Fibroblast of pulmonary artery (primary cell): Measurements from ENCODE around the gene RPL22.
"Not testable (repeated sequence)": the region's sequence is repeated elsewhere in the genome, so short reads cannot be mapped to it uniquely, and the experiment has no call there.

ENCODE experiments used
- DNase-seq: peaks from one replicate; pipeline ENCODE4 v3.0.0-alpha.2; 2010; ENCODE audit warnings: low read depth
- H3K4me3 ChIP-seq: replicated peaks from 2 replicates; pipeline ENCODE4 v1.5.1; 2011; ENCODE audit warnings: low read depth, mild to moderate bottlenecking, control low read depth, low read length, moderate library complexity
- TF ChIP-seq, protein P1 (sequence below): IDR thresholded peaks from 2 replicates; pipeline ENCODE4 v1.5.1; 2011; ENCODE audit warnings: mild to moderate bottlenecking, control low read depth, low read length, inconsistent platforms; ENCODE audit errors: missing control alignments

Gene RPL22

DNA sequence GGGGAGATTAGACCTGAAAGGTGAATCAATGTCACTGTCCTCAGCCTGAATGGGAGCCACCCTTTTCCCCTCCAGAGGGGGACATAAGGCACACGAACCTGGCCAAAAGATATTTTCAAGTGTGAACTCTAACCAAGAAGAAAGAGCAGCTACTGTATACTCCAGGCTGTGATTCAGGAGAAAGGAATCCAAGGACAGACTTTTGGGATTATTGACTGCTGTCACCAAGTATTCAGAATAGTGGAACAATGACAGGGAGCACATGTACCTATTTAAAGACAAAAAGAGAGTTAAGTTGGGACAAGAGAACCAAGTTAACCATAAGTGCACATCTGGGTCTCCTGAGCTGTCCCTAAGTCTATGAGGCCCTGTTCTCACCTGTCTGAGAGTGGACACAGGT, 34.0 kb upstream of the RPL22 start:
- DNase-seq: no peak
- H3K4me3 ChIP-seq: no peak overlapping the region
- TF ChIP-seq, protein P1, sequence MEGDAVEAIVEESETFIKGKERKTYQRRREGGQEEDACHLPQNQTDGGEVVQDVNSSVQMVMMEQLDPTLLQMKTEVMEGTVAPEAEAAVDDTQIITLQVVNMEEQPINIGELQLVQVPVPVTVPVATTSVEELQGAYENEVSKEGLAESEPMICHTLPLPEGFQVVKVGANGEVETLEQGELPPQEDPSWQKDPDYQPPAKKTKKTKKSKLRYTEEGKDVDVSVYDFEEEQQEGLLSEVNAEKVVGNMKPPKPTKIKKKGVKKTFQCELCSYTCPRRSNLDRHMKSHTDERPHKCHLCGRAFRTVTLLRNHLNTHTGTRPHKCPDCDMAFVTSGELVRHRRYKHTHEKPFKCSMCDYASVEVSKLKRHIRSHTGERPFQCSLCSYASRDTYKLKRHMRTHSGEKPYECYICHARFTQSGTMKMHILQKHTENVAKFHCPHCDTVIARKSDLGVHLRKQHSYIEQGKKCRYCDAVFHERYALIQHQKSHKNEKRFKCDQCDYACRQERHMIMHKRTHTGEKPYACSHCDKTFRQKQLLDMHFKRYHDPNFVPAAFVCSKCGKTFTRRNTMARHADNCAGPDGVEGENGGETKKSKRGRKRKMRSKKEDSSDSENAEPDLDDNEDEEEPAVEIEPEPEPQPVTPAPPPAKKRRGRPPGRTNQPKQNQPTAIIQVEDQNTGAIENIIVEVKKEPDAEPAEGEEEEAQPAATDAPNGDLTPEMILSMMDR: no peak

- TF ChIP-seq, protein P1: no peak
- DNase-seq: no peak
- no peak overlapping the region for H3K4me3 ChIP-seq
Observed at GRCh38 chr1:6225651-6226050, 26.3 kb upstream of the RPL22 start.

GRCh38 chr1:6224718-6225117, 25.3 kb upstream of the RPL22 start:
- DNase-seq: no peak
- H3K4me3 ChIP-seq: no peak overlapping the region
- TF ChIP-seq, protein P1: no peak

DNA sequence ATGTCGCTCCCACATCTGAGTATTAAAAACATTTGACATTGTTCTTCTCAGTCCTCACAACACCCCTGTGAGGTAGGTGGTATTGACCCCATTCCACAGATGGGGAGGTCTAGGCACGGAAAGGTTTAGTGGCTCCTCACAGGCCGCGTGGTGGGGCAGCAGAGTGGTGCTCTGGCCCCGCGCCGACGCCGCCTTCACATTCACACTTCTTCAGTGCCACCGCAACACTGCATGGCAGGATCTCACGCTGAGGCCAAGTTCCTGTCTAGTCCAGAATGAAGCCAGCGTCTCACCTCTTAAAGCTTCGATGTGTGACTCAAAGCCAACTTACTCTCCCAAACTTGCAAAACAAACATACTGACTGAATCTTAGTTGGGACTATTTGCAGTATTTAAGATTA, 24.2 kb upstream of the RPL22 start:
- no peak overlapping the region for H3K4me3 ChIP-seq
- TF ChIP-seq, protein P1: no peak
- no peak for DNase-seq

DNA sequence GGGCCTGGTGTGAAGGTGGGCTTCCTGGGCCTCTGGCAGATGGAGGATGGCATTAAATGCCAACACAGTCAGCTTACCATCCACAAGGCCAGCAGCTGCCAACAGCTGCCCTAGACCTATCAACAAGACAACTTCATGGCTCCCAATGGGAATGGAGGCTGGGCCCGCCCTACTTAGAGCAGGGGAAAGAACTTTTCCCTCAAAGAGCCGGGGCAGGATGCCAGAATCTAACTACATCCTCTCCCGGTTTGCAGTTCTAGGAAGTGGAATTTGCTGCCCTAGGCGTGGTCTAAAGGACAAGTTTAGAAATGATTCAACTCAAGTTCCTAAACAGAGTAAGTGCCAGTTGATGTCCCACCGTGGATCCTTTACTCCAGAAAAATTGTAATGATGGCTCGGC, 23.2 kb upstream of the RPL22 start:
- TF ChIP-seq, protein P1: no peak
- no peak overlapping the region for H3K4me3 ChIP-seq
- peak; percentile 55 for DNase-seq

DNA sequence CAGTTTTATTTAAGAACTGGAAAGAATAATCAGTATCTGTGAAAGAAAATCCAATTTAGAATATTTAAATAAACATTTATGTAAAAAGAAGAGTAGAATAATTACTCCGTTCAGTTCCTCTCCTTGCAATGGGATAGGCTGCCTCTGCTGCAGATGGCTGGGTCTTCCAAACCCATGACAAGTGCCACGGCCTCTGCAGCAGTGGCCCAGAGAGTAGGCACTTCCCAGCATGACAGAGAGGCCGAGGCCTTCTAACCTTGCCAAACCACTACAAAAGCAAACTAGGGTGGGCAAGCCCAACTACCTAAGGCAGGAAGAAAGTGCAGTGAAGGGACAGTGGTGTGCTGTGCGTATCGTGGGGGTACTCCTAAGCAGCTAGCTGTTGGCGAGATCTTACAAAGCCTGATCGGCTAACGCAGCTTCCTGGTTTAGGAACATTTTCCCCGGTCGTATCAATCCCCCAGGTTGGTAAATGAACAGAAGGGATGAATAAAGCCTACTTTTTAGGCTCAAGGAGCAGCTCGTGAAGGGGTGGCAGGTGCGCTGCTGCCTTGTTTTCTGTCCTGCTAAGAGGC, 21.9 kb upstream of the RPL22 start:
- H3K4me3 ChIP-seq: no peak overlapping the region
- TF ChIP-seq, protein P1: no peak
- DNase-seq: no peak

DNA sequence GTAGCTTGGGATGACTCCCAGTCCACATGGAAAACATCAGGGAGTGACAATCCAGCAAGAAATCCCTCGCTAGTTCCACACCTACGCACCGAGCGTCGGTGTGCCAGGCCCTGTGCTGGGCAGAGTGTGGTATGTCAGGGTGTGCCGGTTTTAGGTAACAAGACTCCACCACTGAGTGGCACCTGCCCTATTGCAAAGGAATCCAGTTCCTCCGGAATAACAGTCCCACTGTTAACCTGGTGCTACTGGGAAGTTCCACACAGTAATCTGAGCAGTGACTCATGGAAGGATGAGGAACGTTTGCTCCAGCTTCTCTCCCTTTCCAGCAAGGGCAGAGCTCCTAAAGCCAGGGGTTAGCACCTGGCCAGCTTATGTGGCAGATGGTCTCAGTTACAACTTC, 20.8 kb upstream of the RPL22 start:
- TF ChIP-seq, protein P1: no peak
- DNase-seq: no peak
- no peak overlapping the region for H3K4me3 ChIP-seq

DNA sequence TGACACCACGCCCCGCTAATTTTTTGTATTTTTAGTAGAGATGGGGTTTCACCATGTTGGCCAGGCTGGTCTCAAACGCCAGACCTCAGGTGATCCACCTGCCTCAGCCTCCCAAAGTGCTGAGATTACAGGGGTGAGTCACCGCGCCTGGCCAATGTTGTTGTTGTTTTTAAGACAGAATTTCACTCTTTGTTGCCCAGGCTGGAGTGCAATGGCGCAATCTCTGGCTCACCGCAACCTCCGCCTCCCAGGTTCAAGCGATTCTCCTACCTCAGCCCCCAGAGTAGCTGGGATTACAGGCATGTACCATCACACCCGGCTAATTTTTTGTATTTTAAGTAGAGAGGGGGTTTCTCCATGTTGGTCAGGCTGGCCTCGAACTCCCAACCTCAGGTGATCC, 20.2 kb upstream of the RPL22 start:
- not testable (repeated sequence) for H3K4me3 ChIP-seq, DNase-seq
